Peyer's patch (tissue), 4 donors: ENCODE results near the gene SLC7A5. TPM values are rescaled to one million over a fixed set of nuclear protein-coding genes. Genes with fewer than 3 reads are reported as not detected.
"Not testable (repeated sequence)": the region's sequence is repeated elsewhere in the genome, so short reads cannot be mapped to it uniquely, and the experiment has no call there.

Experiments
- DNase-seq, 3 donors: peaks; one replicate each; pipeline ENCODE4 v3.0.0-alpha.2; 2017 to 2019
- H3K27ac ChIP-seq, 4 donors: fragments of 200-600 bp; sonication (generic); one replicate each; pipeline ENCODE4 v1.5.1; 2016 to 2019
- H3K27me3 ChIP-seq, 2 donors: fragments of 200-600 bp; sonication (generic); one replicate each; pipeline ENCODE4 v1.5.1; 2019
- H3K36me3 ChIP-seq, 3 donors: fragments of 200-600 bp; sonication (generic); one replicate each; pipeline ENCODE4 v1.5.1; 2016 to 2019
- H3K4me1 ChIP-seq, 4 donors: fragments of 200-600 bp; sonication (generic); one replicate each; pipeline ENCODE4 v1.5.1; 2016 to 2019
- H3K4me3 ChIP-seq, 4 donors: fragments of 200-600 bp; sonication (generic); 1 replicate in 3 of 4; 2 replicates in 1 of 4; pipeline ENCODE4 v1.5.1; 2016 to 2019; ENCODE audit warnings: mild to moderate bottlenecking in 1 of 4
- H3K9me3 ChIP-seq, 4 donors: fragments of 200-600 bp; sonication (generic); one replicate each; pipeline ENCODE4 v1.5.1; 2016 to 2019; ENCODE audit warnings: mild to moderate bottlenecking in 1 of 4
- CTCF ChIP-seq, 6 experiments: fragments of 450-650 bp in 4 of 6; fragments of 200-600 bp in 2 of 6; sonication (generic) in 1 of 6; IDR thresholded peaks; one replicate each; pipeline ENCODE4 v1.5.1; 2017 to 2019; ENCODE audit warnings: antibody characterized with exemption in 6 of 6, mild to moderate bottlenecking in 3 of 6, moderate library complexity in 1 of 6
- POLR2A ChIP-seq, 2 donors: fragments of 450-650 bp; IDR thresholded peaks; one replicate each; pipeline ENCODE4 v1.5.1; 2017; ENCODE audit warnings: antibody characterized with exemption in 2 of 2, mild to moderate bottlenecking in 2 of 2, moderate library complexity in 2 of 2
- total RNA-seq, 4 donors: library from RNA; depleted of rRNA; stranded (reverse); fragments of >200 nt; gene quantifications; one replicate each; pipeline ENCODE4 v1.1.0, GENCODE V29; 2016

SLC7A5 gene
- total RNA-seq, 4 donors from 2014 or later = 3.2 to 4.7 (median 3.9) TPM

GRCh38 chr16:87895641-87896141 lies 26.4 kb upstream of the SLC7A5 start:
- no peaks in the 10 kb centered on the region for H3K9me3 ChIP-seq
- peak in 2 of 3 donors; percentile 46 to 81 for DNase-seq
- peak overlapping the region in 2 of 4 donors; percentile 50 to 72 for H3K27ac ChIP-seq
- H3K36me3 ChIP-seq = no peaks in the 10 kb centered on the region
- no peaks in the 10 kb centered on the region for H3K27me3 ChIP-seq
- TF ChIP-seq POLR2A (IDR thresholded peaks at IDR 0.05) (no peak), CTCF (IDR thresholded peaks at IDR 0.05) (no peak)
- H3K4me3 ChIP-seq = no peak overlapping the region
- peaks cover 0 to 4% (median 0%) of the 10 kb centered on the region in 4 donors for H3K4me1 ChIP-seq

DNA sequence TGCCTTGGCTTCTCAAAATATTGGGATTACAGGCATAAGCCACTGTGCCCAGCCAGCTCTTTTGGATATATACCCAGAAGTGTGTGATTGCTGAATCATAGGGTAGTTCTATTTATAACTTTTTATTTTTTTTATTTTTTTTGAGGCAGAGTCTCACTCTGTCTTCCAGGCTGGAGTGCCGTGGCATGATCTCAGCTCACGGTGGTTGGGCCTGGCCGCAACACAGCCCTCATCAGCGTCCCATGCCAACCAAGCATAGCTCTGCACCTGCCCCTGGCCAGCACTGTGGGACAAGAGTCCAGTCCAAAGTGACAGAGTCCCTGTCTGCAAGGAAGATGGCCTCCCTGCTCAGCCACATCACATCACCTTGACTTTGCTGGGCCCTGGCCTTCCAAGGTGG lies 24.7 kb upstream of the SLC7A5 start:
- not testable (repeated sequence) for H3K27me3 ChIP-seq, H3K36me3 ChIP-seq, H3K27ac ChIP-seq, H3K4me3 ChIP-seq, DNase-seq, H3K9me3 ChIP-seq, H3K4me1 ChIP-seq

GRCh38 chr16:87891764-87892163 lies 22.5 kb upstream of the SLC7A5 start:
- no peaks in the 10 kb centered on the region for H3K4me1 ChIP-seq
- no peak overlapping the region for H3K4me3 ChIP-seq
- no peak overlapping the region for H3K27ac ChIP-seq
- no peaks in the 10 kb centered on the region for H3K9me3 ChIP-seq
- no peak for TF ChIP-seq CTCF (IDR thresholded peaks at IDR 0.05)
- TF ChIP-seq POLR2A (IDR thresholded peaks at IDR 0.05) = no peak
- H3K36me3 ChIP-seq = no peaks in the 10 kb centered on the region
- DNase-seq = no peak
- no peaks in the 10 kb centered on the region for H3K27me3 ChIP-seq

GRCh38 chr16:87889762-87890161 lies 20.5 kb upstream of the SLC7A5 start:
- H3K27ac ChIP-seq, H3K27me3 ChIP-seq, H3K4me3 ChIP-seq, DNase-seq, H3K36me3 ChIP-seq, H3K4me1 ChIP-seq, H3K9me3 ChIP-seq: not testable (repeated sequence)
- TF ChIP-seq CTCF (IDR thresholded peaks at IDR 0.05) = peak in 2 of 6 experiments; percentile 17 to 25

DNA sequence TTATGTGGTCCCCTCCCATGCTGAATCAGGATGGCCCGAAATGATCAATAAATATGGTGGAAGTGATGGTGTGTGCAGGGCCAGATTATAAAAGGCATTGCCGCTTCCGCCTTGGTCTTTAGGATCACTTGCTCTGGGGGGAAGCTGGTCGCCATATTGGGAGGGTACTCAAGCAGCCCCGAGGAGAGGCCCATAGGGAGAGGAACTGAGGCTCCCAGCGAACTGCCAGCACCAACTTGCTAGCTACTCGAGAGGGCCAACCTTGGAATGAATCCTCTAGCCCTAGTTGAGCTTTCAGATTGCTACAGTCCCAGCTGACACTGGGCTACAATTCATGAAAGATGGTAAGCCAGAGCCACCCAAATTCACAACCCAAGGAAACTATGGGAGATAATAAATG lies 19.0 kb upstream of the SLC7A5 start:
- DNase-seq, H3K4me1 ChIP-seq, H3K27ac ChIP-seq: not testable (repeated sequence)

DNA sequence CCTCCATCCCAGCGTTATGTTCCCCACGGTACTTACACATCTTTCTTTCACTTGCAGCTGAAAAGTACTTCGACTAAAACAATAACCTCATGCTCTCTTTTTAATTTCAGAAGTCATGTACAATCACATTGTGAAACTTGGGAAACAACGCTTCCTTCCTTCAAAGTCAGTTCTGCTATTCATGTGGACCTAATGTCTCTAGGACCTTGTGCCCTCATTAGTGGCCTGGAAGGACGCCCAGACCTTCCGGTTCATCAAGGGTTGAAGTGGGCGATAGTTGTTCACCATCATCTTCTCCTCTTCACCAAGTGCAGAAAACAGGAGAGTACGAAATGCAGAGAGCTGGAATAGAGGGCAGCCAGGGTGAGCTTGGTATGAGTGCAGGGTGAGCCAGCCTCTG lies 18.6 kb upstream of the SLC7A5 start:
- H3K4me1 ChIP-seq, H3K27ac ChIP-seq, H3K36me3 ChIP-seq, H3K27me3 ChIP-seq, H3K9me3 ChIP-seq, H3K4me3 ChIP-seq, DNase-seq: not testable (repeated sequence)

More for the DNA sequence above, 19.0 kb upstream of the SLC7A5 start:
- not testable (repeated sequence) for H3K27me3 ChIP-seq, H3K4me3 ChIP-seq, H3K9me3 ChIP-seq, H3K36me3 ChIP-seq

GRCh38 chr16:87885371-87885967 lies 16.2 kb upstream of the SLC7A5 start:
- H3K36me3 ChIP-seq, H3K4me1 ChIP-seq, H3K27me3 ChIP-seq, H3K4me3 ChIP-seq, H3K9me3 ChIP-seq: not testable (repeated sequence)
- H3K27ac ChIP-seq = peak overlapping the region in 2 of 4 donors; percentile 39 to 62
- peak in 1 of 6 experiments; percentile 24 for TF ChIP-seq CTCF (IDR thresholded peaks at IDR 0.05)
- DNase-seq = peak in 2 of 3 donors; percentile 64 to 69
